Liver (tissue), 9 donors: ENCODE results near the gene ERC2. TPM values are rescaled to one million over a fixed set of nuclear protein-coding genes. Genes with fewer than 3 reads are reported as not detected.

Experiments
- DNase-seq: peaks from one replicate; pipeline ENCODE4 v3.0.0-alpha.2; 2017; ENCODE audit warnings: low spot score
- H3K27ac ChIP-seq, 2 donors: one replicate each; pipeline ENCODE4 v1.7.0; 2013; ENCODE audit warnings: inconsistent platforms in 2 of 2, low read length in 2 of 2, control low read depth in 1 of 2, low read depth in 1 of 2, mild to moderate bottlenecking in 1 of 2
- H3K27me3 ChIP-seq, 4 donors: one replicate each; pipeline versions ENCODE4 v1.6.1 to v1.7.0; 2013; ENCODE audit warnings: low read length in 3 of 4, inconsistent platforms in 1 of 4, mild to moderate bottlenecking in 1 of 4, moderate library complexity in 1 of 4; ENCODE audit not compliant: control insufficient read depth in 4 of 4, insufficient read depth in 4 of 4
- H3K36me3 ChIP-seq, 4 donors: one replicate each; pipeline versions ENCODE4 v1.6.1 to v1.7.0; 2013; ENCODE audit warnings: low read length in 3 of 4, mild to moderate bottlenecking in 3 of 4, low read depth in 1 of 4, moderate library complexity in 1 of 4; ENCODE audit not compliant: control insufficient read depth in 4 of 4, insufficient read depth in 3 of 4
- H3K4me1 ChIP-seq, 4 donors: one replicate each; pipeline versions ENCODE4 v1.6.1 to v1.7.0; 2013; ENCODE audit warnings: low read length in 3 of 4, mild to moderate bottlenecking in 3 of 4, moderate library complexity in 1 of 4; ENCODE audit not compliant: control insufficient read depth in 4 of 4, insufficient read depth in 4 of 4
- H3K4me3 ChIP-seq, 3 donors: one replicate each; pipeline versions ENCODE4 v1.6.1 to v1.7.0; 2013; ENCODE audit warnings: low read length in 3 of 3, control low read depth in 1 of 3, low read depth in 1 of 3, mild to moderate bottlenecking in 1 of 3
- H3K9ac ChIP-seq, 2 donors: one replicate each; pipeline ENCODE4 v1.7.0; 2013; ENCODE audit warnings: low read length in 2 of 2, mild to moderate bottlenecking in 2 of 2, moderate library complexity in 2 of 2, control low read depth in 1 of 2, low read depth in 1 of 2
- H3K9me3 ChIP-seq, 4 donors: one replicate each; pipeline versions ENCODE4 v1.6.1 to v1.7.0; 2013; ENCODE audit warnings: low read length in 3 of 4; ENCODE audit not compliant: control insufficient read depth in 4 of 4
- ATF3 ChIP-seq: IDR thresholded peaks from 2 replicates; pipeline ENCODE4 v1.6.1; 2016; ENCODE audit warnings: antibody characterized with exemption
- EGR1 ChIP-seq, 2 donors: IDR thresholded peaks; 2 replicates each; pipeline ENCODE4 v1.6.1; 2016 to 2018; ENCODE audit warnings: antibody characterized with exemption in 2 of 2, low read depth in 2 of 2
- FOXA1 ChIP-seq: IDR thresholded peaks from 2 replicates; pipeline ENCODE4 v1.6.1; 2016; ENCODE audit warnings: antibody characterized with exemption
- FOXA2 ChIP-seq: IDR thresholded peaks from 2 replicates; pipeline ENCODE4 v1.6.1; 2016; ENCODE audit warnings: antibody characterized with exemption
- GABPA ChIP-seq, 2 donors: IDR thresholded peaks in 1 of 2; conservative IDR thresholded peaks in 1 of 2; 2 replicates each; pipeline ENCODE4 v1.6.1; 2016; ENCODE audit warnings: antibody characterized with exemption in 2 of 2, mild to moderate bottlenecking in 1 of 2, moderate library complexity in 1 of 2
- HNF4A ChIP-seq, 2 donors: conservative IDR thresholded peaks; 2 replicates each; pipeline ENCODE4 v1.6.1; 2016; ENCODE audit warnings: antibody characterized with exemption in 2 of 2, mild to moderate bottlenecking in 2 of 2
- HNF4G ChIP-seq: IDR thresholded peaks from 2 replicates; pipeline ENCODE4 v1.6.1; 2016; ENCODE audit warnings: antibody characterized with exemption
- JUND ChIP-seq, 2 donors: IDR thresholded peaks; 2 replicates each; pipeline ENCODE4 v1.6.1; 2016; ENCODE audit warnings: antibody characterized with exemption in 2 of 2
- MAX ChIP-seq: IDR thresholded peaks from 2 replicates; pipeline ENCODE4 v1.6.1; 2016; ENCODE audit warnings: antibody characterized with exemption
- NR2F2 ChIP-seq: IDR thresholded peaks from 2 replicates; pipeline ENCODE4 v1.6.1; 2016; ENCODE audit warnings: antibody characterized with exemption
- RAD21 ChIP-seq, 2 donors: IDR thresholded peaks; 2 replicates each; pipeline ENCODE4 v1.6.1; 2016; ENCODE audit warnings: antibody characterized with exemption in 2 of 2, mild to moderate bottlenecking in 2 of 2
- RXRA ChIP-seq, 2 donors: IDR thresholded peaks; 2 replicates each; pipeline ENCODE4 v1.6.1; 2017 to 2018; ENCODE audit warnings: antibody characterized with exemption in 2 of 2, mild to moderate bottlenecking in 1 of 2
- SP1 ChIP-seq: IDR thresholded peaks from 2 replicates; pipeline ENCODE4 v1.6.1; 2018; ENCODE audit warnings: antibody characterized with exemption, mild to moderate bottlenecking
- TAF1 ChIP-seq: conservative IDR thresholded peaks from 2 replicates; pipeline ENCODE4 v1.6.1; 2016; ENCODE audit warnings: antibody characterized with exemption, mild to moderate bottlenecking
- YY1 ChIP-seq: IDR thresholded peaks from 2 replicates; pipeline ENCODE4 v1.6.1; 2016; ENCODE audit warnings: antibody characterized with exemption, mild to moderate bottlenecking
- ZBTB33 ChIP-seq: IDR thresholded peaks from 2 replicates; pipeline ENCODE4 v1.6.1; 2016; ENCODE audit warnings: antibody characterized with exemption
- WGBS: extraction: QIAGEN DNeasy Blood & Tissue Kit; methylation state at CpG from one replicate; pipeline ENCODE4 v1.1.7; 2013; 5-methylcytosine and 5-hydroxymethylcytosine counted together
- polyA plus RNA-seq, 2 donors: library from polyadenylated mRNA; stranded (reverse) in 1 of 2; unstranded in 1 of 2; fragments of 200-250 nt in 1 of 2; fragments of >200 nt in 1 of 2; fragmentation: Nextera tagmentation in 1 of 2; extraction: Ambion mirVana in 1 of 2; gene quantifications; one replicate each; pipeline versions ENCODE4 v1.2.1 to v1.2.3, GENCODE V29; 2013 to 2015
- total RNA-seq, 2 donors: library from RNA; depleted of rRNA; stranded (reverse); fragments of >200 nt; gene quantifications; one replicate each; pipeline ENCODE4 v1.2.3, GENCODE V29; 2014
- TF ChIP-seq, protein P1 (sequence below): IDR thresholded peaks from 2 replicates; pipeline ENCODE4 v1.6.1; 2016; ENCODE audit warnings: antibody characterized with exemption, mild to moderate bottlenecking
- TF ChIP-seq, protein P2 (sequence below): fragments of 150-350 bp; IDR thresholded peaks from 2 replicates; pipeline ENCODE4 v1.5.1; 2017; ENCODE audit warnings: improper control_type of control experiment, low read depth, low read length; ENCODE audit not compliant: missing input control
- donor health status: healthy.
- donor health status: healthy.
- donor health status: healthy.
- donor health status: healthy.
- donor health status: healthy.

The ERC2 gene
- total and polyA plus RNA-seq, 4 donors, result 0.14 to 0.25 TPM; not detected in 2

GRCh38 chr3:55639896-55640765 is 828.1 kb downstream of the ERC2 start:
- Histone ChIP-seq H3K27ac (no peak overlapping the region), H3K9me3 (no peaks in the 10 kb centered on the region), H3K9ac (no peak overlapping the region), H3K4me3 (no peak overlapping the region), H3K27me3 (no peaks in the 10 kb centered on the region), H3K4me1 (peaks cover 0 to 5% (median 4%) of the 10 kb centered on the region in 4 donors), H3K36me3 (no peaks in the 10 kb centered on the region)
- TF ChIP-seq FOXA2 (no peak), JUND (IDR thresholded peaks at IDR 0.05) (no peak), EGR1 (IDR thresholded peaks at IDR 0.05; ENCODE audit: low read depth in 2 of 2) (no peak), RXRA (IDR thresholded peaks at IDR 0.05) (no peak), ATF3 (no peak), HNF4A (conservative IDR thresholded peaks at IDR 0.05) (no peak), NR2F2 (no peak), TAF1 (no peak)
- TF ChIP-seq, protein P1, sequence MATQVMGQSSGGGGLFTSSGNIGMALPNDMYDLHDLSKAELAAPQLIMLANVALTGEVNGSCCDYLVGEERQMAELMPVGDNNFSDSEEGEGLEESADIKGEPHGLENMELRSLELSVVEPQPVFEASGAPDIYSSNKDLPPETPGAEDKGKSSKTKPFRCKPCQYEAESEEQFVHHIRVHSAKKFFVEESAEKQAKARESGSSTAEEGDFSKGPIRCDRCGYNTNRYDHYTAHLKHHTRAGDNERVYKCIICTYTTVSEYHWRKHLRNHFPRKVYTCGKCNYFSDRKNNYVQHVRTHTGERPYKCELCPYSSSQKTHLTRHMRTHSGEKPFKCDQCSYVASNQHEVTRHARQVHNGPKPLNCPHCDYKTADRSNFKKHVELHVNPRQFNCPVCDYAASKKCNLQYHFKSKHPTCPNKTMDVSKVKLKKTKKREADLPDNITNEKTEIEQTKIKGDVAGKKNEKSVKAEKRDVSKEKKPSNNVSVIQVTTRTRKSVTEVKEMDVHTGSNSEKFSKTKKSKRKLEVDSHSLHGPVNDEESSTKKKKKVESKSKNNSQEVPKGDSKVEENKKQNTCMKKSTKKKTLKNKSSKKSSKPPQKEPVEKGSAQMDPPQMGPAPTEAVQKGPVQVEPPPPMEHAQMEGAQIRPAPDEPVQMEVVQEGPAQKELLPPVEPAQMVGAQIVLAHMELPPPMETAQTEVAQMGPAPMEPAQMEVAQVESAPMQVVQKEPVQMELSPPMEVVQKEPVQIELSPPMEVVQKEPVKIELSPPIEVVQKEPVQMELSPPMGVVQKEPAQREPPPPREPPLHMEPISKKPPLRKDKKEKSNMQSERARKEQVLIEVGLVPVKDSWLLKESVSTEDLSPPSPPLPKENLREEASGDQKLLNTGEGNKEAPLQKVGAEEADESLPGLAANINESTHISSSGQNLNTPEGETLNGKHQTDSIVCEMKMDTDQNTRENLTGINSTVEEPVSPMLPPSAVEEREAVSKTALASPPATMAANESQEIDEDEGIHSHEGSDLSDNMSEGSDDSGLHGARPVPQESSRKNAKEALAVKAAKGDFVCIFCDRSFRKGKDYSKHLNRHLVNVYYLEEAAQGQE, result no peak
- no peak for DNase-seq
- WGBS, result 68% methylated on average over 9 of the region's 9 CpGs

DNA sequence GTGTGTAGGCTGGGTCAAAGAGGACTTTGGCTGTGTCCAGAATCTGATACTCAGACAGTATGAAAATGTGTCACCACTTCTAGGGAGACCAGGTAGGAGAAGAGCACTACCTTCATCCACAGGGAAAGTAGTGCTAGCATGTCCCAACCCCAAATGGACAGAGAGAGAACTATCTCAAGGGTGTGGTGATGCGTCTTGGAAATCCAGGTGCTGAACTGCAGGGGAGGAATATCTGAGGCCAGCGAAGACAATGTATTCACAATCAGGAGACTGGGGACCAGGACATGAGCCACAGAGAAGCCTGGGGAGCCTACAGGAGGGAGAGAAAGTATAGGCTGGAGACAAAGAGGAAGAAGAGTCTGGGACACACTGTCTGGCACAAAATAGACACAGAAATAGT is 829.1 kb downstream of the ERC2 start:
- Histone ChIP-seq H3K4me3 (no peak overlapping the region), H3K27ac (no peak overlapping the region), H3K9me3 (no peaks in the 10 kb centered on the region), H3K27me3 (no peaks in the 10 kb centered on the region), H3K9ac (no peak overlapping the region), H3K36me3 (no peaks in the 10 kb centered on the region), H3K4me1 (peaks cover 0 to 5% (median 4%) of the 10 kb centered on the region in 4 donors)
- TF ChIP-seq HNF4A (conservative IDR thresholded peaks at IDR 0.05) (no peak), ATF3 (no peak), ZBTB33 (no peak), RAD21 (IDR thresholded peaks at IDR 0.05) (no peak), JUND (IDR thresholded peaks at IDR 0.05) (no peak), RXRA (IDR thresholded peaks at IDR 0.05) (no peak), NR2F2 (no peak), SP1 (no peak), MAX (no peak), FOXA2 (no peak), YY1 (no peak), GABPA (IDR thresholded peaks at IDR 0.05 in 1 of 2, conservative IDR thresholded peaks at IDR 0.05 in 1 of 2) (no peak), HNF4G (no peak), EGR1 (IDR thresholded peaks at IDR 0.05; ENCODE audit: low read depth in 2 of 2) (no peak), TAF1 (no peak), FOXA1 (no peak)
- TF ChIP-seq, protein P1, result no peak
- TF ChIP-seq, protein P2, sequence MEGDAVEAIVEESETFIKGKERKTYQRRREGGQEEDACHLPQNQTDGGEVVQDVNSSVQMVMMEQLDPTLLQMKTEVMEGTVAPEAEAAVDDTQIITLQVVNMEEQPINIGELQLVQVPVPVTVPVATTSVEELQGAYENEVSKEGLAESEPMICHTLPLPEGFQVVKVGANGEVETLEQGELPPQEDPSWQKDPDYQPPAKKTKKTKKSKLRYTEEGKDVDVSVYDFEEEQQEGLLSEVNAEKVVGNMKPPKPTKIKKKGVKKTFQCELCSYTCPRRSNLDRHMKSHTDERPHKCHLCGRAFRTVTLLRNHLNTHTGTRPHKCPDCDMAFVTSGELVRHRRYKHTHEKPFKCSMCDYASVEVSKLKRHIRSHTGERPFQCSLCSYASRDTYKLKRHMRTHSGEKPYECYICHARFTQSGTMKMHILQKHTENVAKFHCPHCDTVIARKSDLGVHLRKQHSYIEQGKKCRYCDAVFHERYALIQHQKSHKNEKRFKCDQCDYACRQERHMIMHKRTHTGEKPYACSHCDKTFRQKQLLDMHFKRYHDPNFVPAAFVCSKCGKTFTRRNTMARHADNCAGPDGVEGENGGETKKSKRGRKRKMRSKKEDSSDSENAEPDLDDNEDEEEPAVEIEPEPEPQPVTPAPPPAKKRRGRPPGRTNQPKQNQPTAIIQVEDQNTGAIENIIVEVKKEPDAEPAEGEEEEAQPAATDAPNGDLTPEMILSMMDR, result no peak
- no peak for DNase-seq
- 92% methylated on average over 2 of the region's 2 CpGs for WGBS
